SK-N-SH (cell line): ENCODE measurements around the gene VPS36. TPM values are rescaled to one million over a fixed set of nuclear protein-coding genes. Genes with fewer than 3 reads are reported as not detected.
"Not testable (repeated sequence)": the region's sequence is repeated elsewhere in the genome, so short reads cannot be mapped to it uniquely, and the experiment has no call there.

Experiments
- CTCF ChIA-PET: fragments of 300-600, 350-600 bp; formaldehyde crosslinking; extraction: SDS; loops from one replicate; lab custom pipeline; 2021; lab: Yijun Ruan, JAX
- POLR2A ChIA-PET: fragments of 350-600 bp; sonication (Branson Sonifier 250); formaldehyde crosslinking; extraction: SDS; loops from one replicate; lab custom pipeline; 2020; ENCODE audit warnings: antibody characterized with exemption, inconsistent platforms; lab: Yijun Ruan, JAX
- DNase-seq: peaks from one replicate; pipeline ENCODE4 v3.0.0; 2012
- H2AFZ ChIP-seq: fragments of 200-600 bp; sonication (generic); 2 replicates; pipeline ENCODE4 v1.8.1; 2016; ENCODE audit warnings: antibody characterized with exemption, mild to moderate bottlenecking, low read depth
- H3F3A ChIP-seq: fragments of 200-600 bp; sonication (generic); replicated peaks from 2 replicates; pipeline ENCODE3; 2016; ENCODE audit warnings: antibody characterized with exemption, mild to moderate bottlenecking; ENCODE audit not compliant: insufficient read depth
- H3K27ac ChIP-seq, 2 experiments: fragments of 200-500 bp in 1 of 2; fragments of 200-600 bp in 1 of 2; sonication (Bioruptor generic) in 1 of 2; sonication (generic), shearing (Covaris generic) in 1 of 2; 2 replicates each; pipeline versions ENCODE4 v1.5.1 to v1.6.1; 2014 to 2016; ENCODE audit warnings: low read depth in 2 of 2, inconsistent platforms in 1 of 2, low read length in 1 of 2, mild to moderate bottlenecking in 1 of 2, mixed read lengths in 1 of 2
- H3K27me3 ChIP-seq: fragments of 200-600 bp; sonication (generic), shearing (Covaris generic); 2 replicates; pipeline ENCODE4 v1.6.1; 2016; ENCODE audit warnings: mixed run types; ENCODE audit not compliant: insufficient read depth
- H3K36me3 ChIP-seq, 2 experiments: fragments of 200-500 bp in 1 of 2; fragments of 200-600 bp in 1 of 2; sonication (Bioruptor generic) in 1 of 2; sonication (generic) in 1 of 2; replicated peaks in 1 of 2; 2 replicates each; pipeline versions ENCODE3 to v1.5.1; 2014 to 2016; ENCODE audit warnings: low read length in 1 of 2, mild to moderate bottlenecking in 1 of 2; ENCODE audit not compliant: insufficient read depth in 2 of 2, control insufficient read depth in 1 of 2
- H3K4me1 ChIP-seq, 2 experiments: fragments of 200-500 bp in 1 of 2; fragments of 200-600 bp in 1 of 2; sonication (Bioruptor generic) in 1 of 2; sonication (generic), shearing (Covaris generic) in 1 of 2; 2 replicates each; pipeline versions ENCODE4 v1.5.1 to v1.6.1; 2014 to 2016; ENCODE audit warnings: low read depth in 1 of 2, low read length in 1 of 2, mixed run types in 1 of 2; ENCODE audit not compliant: insufficient read depth in 2 of 2, control insufficient read depth in 1 of 2
- H3K4me2 ChIP-seq: fragments of 200-600 bp; sonication (generic), shearing (Covaris generic); 2 replicates; pipeline ENCODE4 v1.6.1; 2017; ENCODE audit warnings: mixed run types
- H3K4me3 ChIP-seq, 2 experiments: fragments of 200-500 bp in 1 of 2; fragments of 200-600 bp in 1 of 2; sonication (Bioruptor generic) in 1 of 2; sonication (generic), shearing (Covaris generic) in 1 of 2; 2 replicates each; pipeline versions ENCODE4 v1.5.1 to v1.8.1; 2014 to 2016; ENCODE audit warnings: low read depth in 2 of 2, inconsistent platforms in 1 of 2, low read length in 1 of 2, mild to moderate bottlenecking in 1 of 2, mixed read lengths in 1 of 2, moderate library complexity in 1 of 2
- H3K79me2 ChIP-seq: fragments of 200-600 bp; sonication (generic); 2 replicates; pipeline ENCODE4 v1.8.1; 2017; ENCODE audit warnings: mild to moderate bottlenecking; ENCODE audit not compliant: insufficient read depth
- H3K9ac ChIP-seq: fragments of 200-600 bp; sonication (generic); 2 replicates; pipeline ENCODE4 v1.6.1; 2017; ENCODE audit warnings: mixed run types
- H3K9me2 ChIP-seq: fragments of 200-600 bp; sonication (generic); 2 replicates; pipeline ENCODE4 v1.6.1; 2017; ENCODE audit warnings: mixed run types
- H3K9me3 ChIP-seq: fragments of 200-600 bp; sonication (generic); 2 replicates; pipeline ENCODE4 v1.6.1; 2017; ENCODE audit warnings: mixed run types, mild to moderate bottlenecking, moderate library complexity
- H4K20me1 ChIP-seq: fragments of 200-600 bp; sonication (generic); 2 replicates; pipeline ENCODE4 v1.6.1; 2017; ENCODE audit warnings: mild to moderate bottlenecking, mixed run types; ENCODE audit not compliant: insufficient read depth
- CHD2 ChIP-seq: fragments of 150-350 bp; IDR thresholded peaks from 2 replicates; pipeline ENCODE4 v1.6.1; 2018; ENCODE audit warnings: low read length; ENCODE audit not compliant: partially characterized antibody
- CTCF ChIP-seq: fragments of 200-600 bp; sonication (generic); IDR thresholded peaks from 2 replicates; pipeline ENCODE4 v1.6.1; 2017; ENCODE audit warnings: antibody characterized with exemption, mild to moderate bottlenecking, moderate library complexity
- FOSL2 ChIP-seq: IDR thresholded peaks from 2 replicates; pipeline ENCODE4 v1.4.0; 2012; ENCODE audit warnings: low read depth, mild to moderate bottlenecking, moderate library complexity, borderline replicate concordance
- GABPA ChIP-seq: IDR thresholded peaks from 2 replicates; pipeline ENCODE4 v1.4.0; 2012; ENCODE audit warnings: low read depth, mild to moderate bottlenecking
- IRF3 ChIP-seq: fragments of 150-350 bp; IDR thresholded peaks from 2 replicates; pipeline ENCODE4 v1.6.1; 2016; ENCODE audit warnings: mild to moderate bottlenecking, low read depth, low read length
- NFIC ChIP-seq: IDR thresholded peaks from 2 replicates; pipeline ENCODE4 v1.4.0; 2012; ENCODE audit warnings: borderline replicate concordance
- NRF1 ChIP-seq: IDR thresholded peaks from 2 replicates; pipeline ENCODE4 v1.6.1; 2012; ENCODE audit warnings: low read depth, mild to moderate bottlenecking, low read length
- POLR2AphosphoS5 ChIP-seq: IDR thresholded peaks from 2 replicates; pipeline ENCODE4 v1.6.1; 2012; ENCODE audit warnings: low read depth, low read length
- RAD21 ChIP-seq: IDR thresholded peaks from 2 replicates; pipeline ENCODE4 v1.6.1; 2012; ENCODE audit warnings: mild to moderate bottlenecking, low read length
- RCOR1 ChIP-seq: fragments of 150-350 bp; IDR thresholded peaks from 2 replicates; pipeline ENCODE4 v1.6.1; 2017; ENCODE audit warnings: antibody characterized with exemption, low read length
- RFX5 ChIP-seq: IDR thresholded peaks from 2 replicates; pipeline ENCODE4 v1.6.1; 2012; ENCODE audit warnings: mild to moderate bottlenecking, improper control_type of control experiment, low read length
- SIN3A ChIP-seq: IDR thresholded peaks from 2 replicates; pipeline ENCODE4 v1.6.1; 2012; ENCODE audit warnings: low read depth, mild to moderate bottlenecking, low read length, moderate library complexity, borderline replicate concordance
- TCF12 ChIP-seq: IDR thresholded peaks from 2 replicates; pipeline ENCODE4 v1.4.0; 2012
- WGBS: methylation state at CpG from one replicate; pipeline ENCODE4 v1.1.6; 2017; ENCODE audit warnings: low lambda C conversion rate; 5-methylcytosine and 5-hydroxymethylcytosine counted together
- polyA plus RNA-seq, 3 experiments: library from polyadenylated mRNA; depleted of rRNA; stranded (reverse); fragments of >200 nt; gene quantifications; 2 replicates each; pipeline ENCODE4 v1.2.3, GENCODE V29; 2012

Gene VPS36
- polyA plus RNA-seq, 1 of the 3 experiments (the other 2 are of a cell fraction): 9.9 TPM

- TF ChIP-seq GABPA (peak; percentile 62), CTCF (peak; percentile 95), IRF3 (no peak), RCOR1 (peak; percentile 50), RAD21 (peak; percentile 85), FOSL2 (no peak; the same call in 1 of the 2 replicates), NRF1 (no peak), POLR2AphosphoS5 (peak; percentile 53), RFX5 (no peak), CHD2 (peak; percentile 69), NFIC (peak; percentile 87), SIN3A (peak; percentile 87; the same call in 1 of the 2 replicates), TCF12 (0 out of 2 replicates have a peak, but pooled peaks have one; percentile 7)
- TF ChIP-seq, all 33 proteins: peak for 21
Observed at GRCh38 chr13:52450012-52450792, at the start of gene VPS36 (continued).

GRCh38 chr13:52497979-52498378 lies 47.5 kb upstream of the VPS36 start:
- H2AFZ ChIP-seq, H3K4me3 ChIP-seq, H3F3A ChIP-seq, H3K79me2 ChIP-seq, H3K9ac ChIP-seq, H3K36me3 ChIP-seq, H3K27ac ChIP-seq, POLR2A ChIA-PET, H4K20me1 ChIP-seq, H3K4me2 ChIP-seq, H3K27me3 ChIP-seq, H3K9me3 ChIP-seq, CTCF ChIA-PET, H3K9me2 ChIP-seq, H3K4me1 ChIP-seq, DNase-seq: not testable (repeated sequence)
- 52% methylated on average over 3 of the region's 3 CpGs for WGBS

- H3K36me3 ChIP-seq, H3K79me2 ChIP-seq, H3K9ac ChIP-seq, H3F3A ChIP-seq, DNase-seq, H4K20me1 ChIP-seq, H3K27me3 ChIP-seq, CTCF ChIA-PET, H3K9me3 ChIP-seq, H3K9me2 ChIP-seq, H3K27ac ChIP-seq, H3K4me3 ChIP-seq, H3K4me2 ChIP-seq, H2AFZ ChIP-seq, POLR2A ChIA-PET, H3K4me1 ChIP-seq: not testable (repeated sequence)
- WGBS: 41% methylated on average over 5 of the region's 5 CpGs
Observed at GRCh38 chr13:52494241-52494640, 43.8 kb upstream of the VPS36 start.

- H3K4me1 ChIP-seq: not testable (repeated sequence)
- 62% methylated on average over 3 of the region's 5 CpGs for whole genome bisulfite sequencing
Observed at GRCh38 chr13:52491015-52491414, 40.6 kb upstream of the VPS36 start.

GRCh38 chr13:52488763-52489162 lies 38.3 kb upstream of the VPS36 start:
- CTCF ChIA-PET, H3K9me2 ChIP-seq, POLR2A ChIA-PET, H2AFZ ChIP-seq, H3K4me2 ChIP-seq, H4K20me1 ChIP-seq, DNase-seq, H3K27ac ChIP-seq, H3K36me3 ChIP-seq, H3K9ac ChIP-seq, H3K9me3 ChIP-seq, H3K27me3 ChIP-seq, H3K4me3 ChIP-seq, H3K79me2 ChIP-seq, H3K4me1 ChIP-seq, H3F3A ChIP-seq: not testable (repeated sequence)
- WGBS: no CpG with 5 or more reads among the region's 22 CpGs

More at GRCh38 chr13:52491015-52491414, 40.6 kb upstream of the VPS36 start:
- H3K9me2 ChIP-seq, H3K36me3 ChIP-seq, POLR2A ChIA-PET, H3K27ac ChIP-seq, H4K20me1 ChIP-seq, H3K79me2 ChIP-seq, H3F3A ChIP-seq, H3K27me3 ChIP-seq, H3K4me3 ChIP-seq, DNase-seq, H3K9me3 ChIP-seq, CTCF ChIA-PET, H2AFZ ChIP-seq, H3K9ac ChIP-seq, H3K4me2 ChIP-seq: not testable (repeated sequence)
